ENCODE results near the gene FBXO31. TPM values are rescaled to one million over a fixed set of nuclear protein-coding genes. Genes with fewer than 3 reads are reported as not detected.
A peak's percentile ranks its signal among the peaks of the same experiment; 100 is the strongest.

FBXO31 gene
- total RNA-seq, 1 donor from 2014 or later: 21.6 TPM

- no peak overlapping the region for H3K27ac Mint-ChIP-seq
- TF ChIP-seq CTCF (IDR thresholded peaks at IDR 0.05; ENCODE audit: unreplicated experiment): no peak
- no peaks in the 10 kb centered on the region for H3K9me3 Mint-ChIP-seq (ENCODE audit: low read depth)
- peaks cover 2% of the 10 kb centered on the region for H3K36me3 Mint-ChIP-seq (ENCODE audit: insufficient read depth)
- no peaks in the 10 kb centered on the region for H3K27me3 Mint-ChIP-seq
- no peak for DNase-seq (ENCODE audit: low spot score, unreplicated experiment)
- H3K4me1 Mint-ChIP-seq (ENCODE audit: low read depth): no peaks in the 10 kb centered on the region
- no peak overlapping the region for H3K4me3 Mint-ChIP-seq (ENCODE audit: low read depth)
These were observed 32.3 kb downstream of the FBXO31 start for GRCh38 chr16:87351320-87351698.

DNA sequence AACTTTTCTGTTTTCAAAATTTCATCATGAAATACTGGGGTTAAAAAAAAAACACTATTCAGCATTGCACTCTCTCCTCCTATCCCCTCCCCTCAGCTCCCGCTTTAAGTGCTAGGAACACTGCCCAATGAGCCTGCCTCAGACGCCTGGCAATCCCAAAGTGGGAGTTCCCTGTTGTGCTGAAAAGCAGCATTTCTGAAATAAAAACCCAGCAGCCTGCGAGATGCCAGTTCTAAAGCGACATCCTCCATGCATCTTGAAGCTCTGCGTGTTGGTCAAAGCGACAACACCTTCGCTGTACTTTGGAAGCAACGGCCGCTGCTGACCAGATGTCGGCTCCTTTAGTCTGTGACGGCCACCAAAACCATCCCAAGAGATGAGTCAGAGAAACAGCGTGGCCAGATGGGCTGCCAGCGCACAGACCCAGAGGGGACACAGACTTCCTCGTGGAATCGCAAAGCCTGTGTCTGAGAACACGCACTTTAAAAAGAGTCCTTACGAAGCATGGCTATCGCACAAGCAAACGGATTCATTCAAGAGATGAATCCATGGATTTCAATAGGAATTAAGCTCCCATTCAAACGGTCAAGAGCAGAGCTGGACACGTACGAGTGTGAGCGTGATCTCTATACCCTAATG lies 32.8 kb downstream of the FBXO31 start:
- Mint-ChIP-seq H3K27ac (no peak overlapping the region), H3K27me3 (no peaks in the 10 kb centered on the region), H3K36me3 (ENCODE audit: insufficient read depth) (peaks cover 2% of the 10 kb centered on the region), H3K4me1 (ENCODE audit: low read depth) (no peaks in the 10 kb centered on the region), H3K9me3 (ENCODE audit: low read depth) (no peaks in the 10 kb centered on the region), H3K4me3 (ENCODE audit: low read depth) (no peak overlapping the region)
- no peak for TF ChIP-seq CTCF (IDR thresholded peaks at IDR 0.05; ENCODE audit: unreplicated experiment)
- DNase-seq (ENCODE audit: low spot score, unreplicated experiment): no peak

- Mint-ChIP-seq H3K27ac (no peak overlapping the region), H3K4me3 (ENCODE audit: low read depth) (no peak overlapping the region), H3K27me3 (no peaks in the 10 kb centered on the region), H3K36me3 (ENCODE audit: insufficient read depth) (peaks cover 2% of the 10 kb centered on the region), H3K9me3 (ENCODE audit: low read depth) (no peaks in the 10 kb centered on the region), H3K4me1 (ENCODE audit: low read depth) (no peaks in the 10 kb centered on the region)
- DNase-seq (ENCODE audit: low spot score, unreplicated experiment): no peak
- TF ChIP-seq CTCF (IDR thresholded peaks at IDR 0.05; ENCODE audit: unreplicated experiment): no peak
These were observed 33.5 kb downstream of the FBXO31 start for GRCh38 chr16:87350031-87350430.

DNA sequence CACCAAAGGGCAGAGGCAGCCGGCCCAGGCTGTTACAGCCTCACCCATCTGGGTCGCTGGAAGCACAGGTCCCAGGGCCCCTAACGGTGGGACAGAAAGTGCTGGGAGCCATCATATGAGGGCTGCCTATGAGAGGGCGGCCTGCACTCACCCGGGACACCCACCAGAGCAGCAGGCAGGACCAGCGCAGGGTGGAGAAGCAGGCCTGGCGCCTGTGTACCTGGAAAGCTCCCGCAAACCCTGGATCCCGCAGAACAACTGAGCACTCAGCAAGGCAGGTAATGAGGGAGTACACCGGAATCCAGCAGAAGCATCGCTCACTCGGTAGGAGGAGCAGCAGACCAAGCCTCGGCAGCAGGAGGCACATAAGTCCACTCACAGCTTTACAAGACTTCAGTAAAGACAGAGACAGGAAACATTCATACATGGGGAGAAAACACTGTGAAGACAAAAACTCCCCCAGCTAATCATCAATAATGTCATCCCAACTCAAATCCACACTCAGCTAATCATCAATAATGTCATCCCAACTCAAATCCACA lies 34.9 kb downstream of the FBXO31 start:
- Mint-ChIP-seq H3K4me3 (ENCODE audit: low read depth) (no peak overlapping the region), H3K27ac (no peak overlapping the region), H3K27me3 (no peaks in the 10 kb centered on the region), H3K4me1 (ENCODE audit: low read depth) (no peaks in the 10 kb centered on the region), H3K36me3 (ENCODE audit: insufficient read depth) (peaks cover 2% of the 10 kb centered on the region), H3K9me3 (ENCODE audit: low read depth) (no peaks in the 10 kb centered on the region)
- DNase-seq (ENCODE audit: low spot score, unreplicated experiment): no peak
- TF ChIP-seq CTCF (IDR thresholded peaks at IDR 0.05; ENCODE audit: unreplicated experiment): no peak

DNA sequence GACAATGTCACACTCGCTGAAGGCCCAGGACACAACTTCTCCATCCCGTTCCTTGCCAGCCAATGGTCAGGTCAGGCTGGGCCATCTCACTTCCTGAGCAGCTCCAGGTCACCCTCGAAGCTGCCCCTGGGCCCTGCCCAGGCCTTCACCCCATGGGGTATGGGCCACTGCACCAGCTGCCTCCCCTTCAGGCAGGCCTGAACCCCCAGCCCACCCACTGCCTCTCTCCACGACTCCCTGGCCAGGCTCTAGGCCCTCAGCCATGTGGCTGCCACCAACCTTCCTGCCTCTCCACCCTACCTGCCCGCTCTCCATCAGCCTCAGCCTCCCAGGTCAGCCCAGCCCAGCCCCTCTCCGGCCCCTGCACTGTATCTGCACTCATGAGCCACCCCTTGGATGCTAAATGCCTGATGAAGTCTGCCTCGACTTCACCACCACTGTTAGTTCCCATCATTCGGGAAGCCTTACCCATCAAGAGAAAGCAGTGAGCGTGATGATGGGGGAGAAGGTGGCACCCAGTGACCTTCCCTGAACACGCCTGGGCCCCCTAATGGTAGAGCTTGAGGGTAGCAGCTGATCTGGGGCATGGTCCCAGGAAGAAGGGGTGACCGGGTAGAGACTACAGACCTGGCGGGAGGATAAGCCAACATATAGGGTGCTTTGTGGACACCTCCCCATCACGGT lies 35.5 kb downstream of the FBXO31 start:
- H3K4me3 Mint-ChIP-seq (ENCODE audit: low read depth): no peak overlapping the region
- no peaks in the 10 kb centered on the region for H3K27me3 Mint-ChIP-seq
- peaks cover 3% of the 10 kb centered on the region for H3K36me3 Mint-ChIP-seq (ENCODE audit: insufficient read depth)
- H3K4me1 Mint-ChIP-seq (ENCODE audit: low read depth): no peaks in the 10 kb centered on the region
- no peak for DNase-seq (ENCODE audit: low spot score, unreplicated experiment)
- no peaks in the 10 kb centered on the region for H3K9me3 Mint-ChIP-seq (ENCODE audit: low read depth)
- H3K27ac Mint-ChIP-seq: no peak overlapping the region
- peak; percentile 10 for TF ChIP-seq CTCF (IDR thresholded peaks at IDR 0.05; ENCODE audit: unreplicated experiment)

Data from progenitor cell of endocrine pancreas (in vitro differentiated cells).